Islet of Langerhans (tissue), 1 donor: ENCODE measurements around the gene VSTM2B.
"Not testable (repeated sequence)": the region's sequence is repeated elsewhere in the genome, so short reads cannot be mapped to it uniquely, and the experiment has no call there.

Experiments
- FAIRE-seq: peaks from one replicate; lab custom pipeline; 2011; peaks lifted over from hg19 to GRCh38; lab: Jason Lieb, UNC

The VSTM2B gene

GRCh38 chr19:29531458-29532025, 5.7 kb downstream of the VSTM2B start:
- FAIRE-seq: no peak

GRCh38 chr19:29532097-29532496, 6.3 kb downstream of the VSTM2B start:
- FAIRE-seq: no peak

GRCh38 chr19:29532956-29533355, 7.2 kb downstream of the VSTM2B start:
- no peak for FAIRE-seq

- FAIRE-seq: no peak
These were observed 8.1 kb downstream of the VSTM2B start for GRCh38 chr19:29533578-29534544.

GRCh38 chr19:29535214-29535831, 9.5 kb downstream of the VSTM2B start:
- FAIRE-seq: no peak

- no peak for FAIRE-seq
These were observed 10.3 kb downstream of the VSTM2B start for GRCh38 chr19:29535984-29536508.

GRCh38 chr19:29537181-29537580, 11.4 kb downstream of the VSTM2B start:
- FAIRE-seq: no peak

GRCh38 chr19:29537601-29538000, 11.8 kb downstream of the VSTM2B start:
- no peak for FAIRE-seq

- no peak for FAIRE-seq
These were observed 12.4 kb downstream of the VSTM2B start for GRCh38 chr19:29538146-29538545.

GRCh38 chr19:29538651-29539050, 12.9 kb downstream of the VSTM2B start:
- no peak for FAIRE-seq

- no peak for FAIRE-seq
These were observed 13.3 kb downstream of the VSTM2B start for GRCh38 chr19:29539131-29539530.

- no peak for FAIRE-seq
These were observed 13.9 kb downstream of the VSTM2B start for GRCh38 chr19:29539670-29540069.

GRCh38 chr19:29540114-29540513, 14.3 kb downstream of the VSTM2B start:
- FAIRE-seq: no peak

GRCh38 chr19:29541473-29542253, 15.9 kb downstream of the VSTM2B start:
- FAIRE-seq: no peak

- no peak for FAIRE-seq
These were observed 16.5 kb downstream of the VSTM2B start for GRCh38 chr19:29542327-29542726.

- FAIRE-seq: no peak
These were observed 17.0 kb downstream of the VSTM2B start for GRCh38 chr19:29542776-29543175.

GRCh38 chr19:29543381-29543780, 17.6 kb downstream of the VSTM2B start:
- no peak for FAIRE-seq

- no peak for FAIRE-seq
These were observed 19.0 kb downstream of the VSTM2B start for GRCh38 chr19:29544656-29545360.

GRCh38 chr19:29545447-29545846, 19.7 kb downstream of the VSTM2B start:
- not testable (repeated sequence) for FAIRE-seq

GRCh38 chr19:29545866-29546582, 20.2 kb downstream of the VSTM2B start:
- no peak for FAIRE-seq
